Gastrocnemius medialis (tissue), 4 donors: ENCODE measurements around the gene ATRNL1.

ENCODE experiments used
- POLR2A ChIP-seq, 2 donors: fragments of 450-650 bp; IDR thresholded peaks; one replicate each; pipeline ENCODE4 v1.6.1; 2017; ENCODE audit warnings: antibody characterized with exemption in 2 of 2, mild to moderate bottlenecking in 2 of 2, moderate library complexity in 2 of 2
- TF ChIP-seq, protein P1 (sequence below), 5 experiments: fragments of 450-650 bp in 3 of 5; fragments of 200-600 bp in 2 of 5; sonication (generic) in 2 of 5; IDR thresholded peaks in 4 of 5; conservative IDR thresholded peaks in 1 of 5; 1 replicate in 4 of 5; 2 replicates in 1 of 5; pipeline ENCODE4 v1.5.1; 2016 to 2019; ENCODE audit warnings: antibody characterized with exemption in 5 of 5, mild to moderate bottlenecking in 3 of 5, moderate library complexity in 3 of 5

GRCh38 chr10:115136616-115137015 lies 43.5 kb downstream of the ATRNL1 start:
- TF ChIP-seq, protein P1, sequence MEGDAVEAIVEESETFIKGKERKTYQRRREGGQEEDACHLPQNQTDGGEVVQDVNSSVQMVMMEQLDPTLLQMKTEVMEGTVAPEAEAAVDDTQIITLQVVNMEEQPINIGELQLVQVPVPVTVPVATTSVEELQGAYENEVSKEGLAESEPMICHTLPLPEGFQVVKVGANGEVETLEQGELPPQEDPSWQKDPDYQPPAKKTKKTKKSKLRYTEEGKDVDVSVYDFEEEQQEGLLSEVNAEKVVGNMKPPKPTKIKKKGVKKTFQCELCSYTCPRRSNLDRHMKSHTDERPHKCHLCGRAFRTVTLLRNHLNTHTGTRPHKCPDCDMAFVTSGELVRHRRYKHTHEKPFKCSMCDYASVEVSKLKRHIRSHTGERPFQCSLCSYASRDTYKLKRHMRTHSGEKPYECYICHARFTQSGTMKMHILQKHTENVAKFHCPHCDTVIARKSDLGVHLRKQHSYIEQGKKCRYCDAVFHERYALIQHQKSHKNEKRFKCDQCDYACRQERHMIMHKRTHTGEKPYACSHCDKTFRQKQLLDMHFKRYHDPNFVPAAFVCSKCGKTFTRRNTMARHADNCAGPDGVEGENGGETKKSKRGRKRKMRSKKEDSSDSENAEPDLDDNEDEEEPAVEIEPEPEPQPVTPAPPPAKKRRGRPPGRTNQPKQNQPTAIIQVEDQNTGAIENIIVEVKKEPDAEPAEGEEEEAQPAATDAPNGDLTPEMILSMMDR (IDR thresholded peaks at IDR 0.05 in 4 of 5, conservative IDR thresholded peaks at IDR 0.05 in 1 of 5), result no peak
- no peak for TF ChIP-seq POLR2A (IDR thresholded peaks at IDR 0.05)
